GM15510 (cell line): ENCODE measurements around the gene TCF7L1.

Experiments
- POLR2A ChIP-seq: IDR thresholded peaks from 3 replicates; pipeline ENCODE4 v1.6.1; 2011; ENCODE audit warnings: borderline replicate concordance; ENCODE audit not compliant: insufficient read length; ENCODE audit errors: extremely low read depth

The TCF7L1 gene

GRCh38 chr2:85168942-85169341 is 35.8 kb downstream of the TCF7L1 start:
- TF ChIP-seq POLR2A, result no peak

GRCh38 chr2:85169581-85169980 is 36.4 kb downstream of the TCF7L1 start:
- TF ChIP-seq POLR2A, result no peak

GRCh38 chr2:85170938-85171475 is 37.8 kb downstream of the TCF7L1 start:
- TF ChIP-seq POLR2A, result no peak

GRCh38 chr2:85171916-85172315 is 38.7 kb downstream of the TCF7L1 start:
- no peak for TF ChIP-seq POLR2A

GRCh38 chr2:85173909-85174308 is 40.7 kb downstream of the TCF7L1 start:
- TF ChIP-seq POLR2A, result no peak

GRCh38 chr2:85174943-85175342 is 41.8 kb downstream of the TCF7L1 start:
- no peak for TF ChIP-seq POLR2A

- TF ChIP-seq POLR2A, result no peak
Measured at GRCh38 chr2:85175369-85176299, 42.4 kb downstream of the TCF7L1 start.

GRCh38 chr2:85177031-85177824 is 44.0 kb downstream of the TCF7L1 start:
- TF ChIP-seq POLR2A, result no peak

- no peak for TF ChIP-seq POLR2A
Measured at GRCh38 chr2:85178154-85178553, 45.0 kb downstream of the TCF7L1 start.

- TF ChIP-seq POLR2A, result no peak
Measured at GRCh38 chr2:85178980-85179411, 45.8 kb downstream of the TCF7L1 start.

- TF ChIP-seq POLR2A, result no peak
Measured at GRCh38 chr2:85179541-85179940, 46.3 kb downstream of the TCF7L1 start.

GRCh38 chr2:85180322-85181133 is 47.3 kb downstream of the TCF7L1 start:
- TF ChIP-seq POLR2A, result no peak

GRCh38 chr2:85181134-85181631 is 48.0 kb downstream of the TCF7L1 start:
- TF ChIP-seq POLR2A, result no peak

GRCh38 chr2:85181844-85182456 is 48.8 kb downstream of the TCF7L1 start:
- no peak for TF ChIP-seq POLR2A
